Lower lobe of right lung (tissue), 2 donors: ENCODE data around the gene FAM78B. TPM values are rescaled to one million over a fixed set of nuclear protein-coding genes. Genes with fewer than 3 reads are reported as not detected.

Experiments
- ATAC-seq, 2 donors: fragments of 200-7000 bp; cut with Tn5 transposase; one replicate each; pipeline ENCODE4 v1.9.1; 2020 to 2022; ENCODE audit warnings: mild to moderate bottlenecking in 2 of 2, moderate library complexity in 2 of 2
- DNase-seq: peaks from one replicate; pipeline ENCODE4 v3.0.0-alpha.2; 2020
- H3K27ac ChIP-seq: fragments of 200-600 bp; one replicate; pipeline ENCODE4 v1.8.0; 2022
- H3K27me3 ChIP-seq: fragments of 200-600 bp; one replicate; pipeline ENCODE4 v1.8.0; 2022; ENCODE audit warnings: low read depth
- H3K36me3 ChIP-seq: fragments of 200-600 bp; one replicate; pipeline ENCODE4 v1.8.0; 2022; ENCODE audit warnings: mild to moderate bottlenecking
- H3K4me1 ChIP-seq: fragments of 200-600 bp; one replicate; pipeline ENCODE4 v1.8.0; 2022
- H3K4me3 ChIP-seq: fragments of 200-600 bp; one replicate; pipeline ENCODE4 v1.8.0; 2022; ENCODE audit warnings: mild to moderate bottlenecking
- H3K9me3 ChIP-seq: fragments of 200-600 bp; one replicate; pipeline ENCODE4 v1.8.0; 2022
- intact Hi-C: fragments of 100-400 bp; cut with DNase I; formaldehyde crosslinking; loops from one replicate; pipeline ENCODE4 v1.11.0; 2022
- microRNA-seq: library from miRNA; unstranded; fragments of <30 nt; microRNA quantifications from one replicate; pipeline ENCODE4 v1.2.0, GENCODE V29; 2020; ENCODE audit warnings: borderline number of aligned reads
- total RNA-seq: library from RNA; stranded (reverse); fragmentation: NEBNext Ultra II Directional; extraction: Animal tissue kit (Norgen Biotek cat#: 25700); gene quantifications from one replicate; pipeline ENCODE4 v1.2.1, GENCODE V29; 2021
- TF ChIP-seq, protein P1 (sequence below): fragments of 200-600 bp; IDR thresholded peaks from one replicate; pipeline ENCODE4 v1.8.0; 2022; ENCODE audit warnings: antibody characterized with exemption, mild to moderate bottlenecking
- donor health status: DM: no; HTN: yes; CAD: no; lungs with severe emphysema.

The FAM78B gene
- total RNA-seq, 1 donor from 2014 or later: 0.95 TPM

DNA sequence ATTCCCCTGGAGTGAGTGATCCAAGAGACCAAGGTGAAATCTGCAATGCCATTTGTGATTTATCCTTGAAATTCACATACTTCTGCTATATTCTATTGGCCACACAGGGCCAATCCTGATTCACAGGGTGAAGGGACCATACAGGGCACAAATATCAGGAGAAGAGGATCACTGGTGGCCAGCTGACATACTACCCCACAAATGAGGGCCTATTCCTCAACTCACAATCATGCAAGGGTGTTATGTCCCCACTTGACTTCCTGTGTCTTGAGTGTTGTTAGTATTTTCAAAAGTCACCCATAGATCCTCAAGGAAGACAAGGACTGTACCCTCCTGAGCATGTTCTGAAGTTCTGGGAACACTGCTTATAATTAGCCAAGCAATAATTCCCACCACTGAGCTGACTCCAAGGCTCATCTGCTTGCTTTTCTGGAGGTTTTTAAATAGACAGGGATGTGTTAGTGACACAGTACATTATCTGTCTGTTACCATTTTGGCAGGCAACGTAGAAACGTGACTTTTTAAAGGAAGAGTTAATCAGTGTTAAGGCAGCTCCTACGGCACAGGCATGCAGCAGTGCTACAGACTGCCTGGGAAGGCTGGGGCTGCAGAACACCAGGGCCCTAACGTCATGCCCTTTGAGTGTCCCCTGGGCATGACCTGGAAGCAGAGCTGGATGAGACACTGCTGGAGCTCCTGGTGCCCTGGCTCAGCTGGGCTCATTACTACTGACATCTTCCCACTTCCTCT is 137.4 kb downstream of the FAM78B start:
- H3K27me3 ChIP-seq: peaks cover 8% of the 10 kb centered on the region
- intact Hi-C loops: no loop called here
- H3K4me3 ChIP-seq: no peak overlapping the region
- TF ChIP-seq, protein P1, sequence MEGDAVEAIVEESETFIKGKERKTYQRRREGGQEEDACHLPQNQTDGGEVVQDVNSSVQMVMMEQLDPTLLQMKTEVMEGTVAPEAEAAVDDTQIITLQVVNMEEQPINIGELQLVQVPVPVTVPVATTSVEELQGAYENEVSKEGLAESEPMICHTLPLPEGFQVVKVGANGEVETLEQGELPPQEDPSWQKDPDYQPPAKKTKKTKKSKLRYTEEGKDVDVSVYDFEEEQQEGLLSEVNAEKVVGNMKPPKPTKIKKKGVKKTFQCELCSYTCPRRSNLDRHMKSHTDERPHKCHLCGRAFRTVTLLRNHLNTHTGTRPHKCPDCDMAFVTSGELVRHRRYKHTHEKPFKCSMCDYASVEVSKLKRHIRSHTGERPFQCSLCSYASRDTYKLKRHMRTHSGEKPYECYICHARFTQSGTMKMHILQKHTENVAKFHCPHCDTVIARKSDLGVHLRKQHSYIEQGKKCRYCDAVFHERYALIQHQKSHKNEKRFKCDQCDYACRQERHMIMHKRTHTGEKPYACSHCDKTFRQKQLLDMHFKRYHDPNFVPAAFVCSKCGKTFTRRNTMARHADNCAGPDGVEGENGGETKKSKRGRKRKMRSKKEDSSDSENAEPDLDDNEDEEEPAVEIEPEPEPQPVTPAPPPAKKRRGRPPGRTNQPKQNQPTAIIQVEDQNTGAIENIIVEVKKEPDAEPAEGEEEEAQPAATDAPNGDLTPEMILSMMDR: no peak
- H3K9me3 ChIP-seq: no peaks in the 10 kb centered on the region
- no peak for ATAC-seq
- no peak for DNase-seq
- no peak overlapping the region for H3K27ac ChIP-seq
- no peaks in the 10 kb centered on the region for H3K36me3 ChIP-seq
- no peaks in the 10 kb centered on the region for H3K4me1 ChIP-seq

DNA sequence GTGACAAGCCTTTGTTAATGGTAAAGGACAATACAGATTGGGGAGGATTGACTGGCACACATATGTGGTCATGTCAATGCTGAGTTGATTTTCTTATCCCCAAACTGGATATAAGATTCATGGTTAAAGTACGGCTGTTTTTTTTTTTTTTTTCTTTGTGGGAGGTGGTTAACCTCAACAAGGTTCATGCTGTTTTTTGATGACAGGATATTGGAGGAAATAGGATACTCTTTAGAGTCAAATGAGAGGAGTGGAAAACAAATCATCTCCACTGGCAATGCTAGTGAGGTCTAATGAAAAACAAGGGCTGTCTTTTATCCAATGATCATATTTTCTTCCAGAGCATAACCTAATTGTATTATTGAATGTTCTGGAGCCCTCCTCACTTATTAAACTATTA is 140.2 kb downstream of the FAM78B start:
- Histone ChIP-seq H3K4me1 (no peaks in the 10 kb centered on the region), H3K27ac (no peak overlapping the region), H3K36me3 (no peaks in the 10 kb centered on the region), H3K9me3 (no peaks in the 10 kb centered on the region), H3K4me3 (no peak overlapping the region), H3K27me3 (no peaks in the 10 kb centered on the region)
- TF ChIP-seq, protein P1: no peak
- no peak for ATAC-seq
- intact Hi-C loops: no loop called here
- no peak for DNase-seq

DNA sequence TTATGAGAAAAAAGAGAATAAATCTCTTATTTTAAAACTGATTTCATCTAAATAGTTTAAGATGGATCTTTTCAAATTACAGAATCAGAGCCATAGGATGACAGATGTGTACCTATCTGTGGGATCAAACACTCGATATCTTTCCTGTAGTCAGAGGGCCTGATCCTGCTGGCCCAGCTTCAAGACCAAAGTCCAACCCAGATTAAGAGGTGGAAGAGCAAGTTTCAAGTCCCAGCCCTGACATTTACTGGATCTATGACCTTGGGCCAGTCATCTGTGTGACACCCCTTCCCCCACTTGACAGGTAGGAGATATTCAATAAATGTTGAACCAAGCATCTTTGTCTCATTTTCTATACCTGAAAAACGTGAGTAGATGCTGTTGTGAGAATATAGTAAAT is 140.7 kb downstream of the FAM78B start:
- no peaks in the 10 kb centered on the region for H3K4me1 ChIP-seq
- H3K36me3 ChIP-seq: no peaks in the 10 kb centered on the region
- H3K27ac ChIP-seq: no peak overlapping the region
- ATAC-seq (no peak), DNase-seq (no peak)
- H3K9me3 ChIP-seq: no peaks in the 10 kb centered on the region
- no peak overlapping the region for H3K4me3 ChIP-seq
- intact Hi-C loops: no loop called here
- no peaks in the 10 kb centered on the region for H3K27me3 ChIP-seq
- TF ChIP-seq, protein P1: no peak

DNA sequence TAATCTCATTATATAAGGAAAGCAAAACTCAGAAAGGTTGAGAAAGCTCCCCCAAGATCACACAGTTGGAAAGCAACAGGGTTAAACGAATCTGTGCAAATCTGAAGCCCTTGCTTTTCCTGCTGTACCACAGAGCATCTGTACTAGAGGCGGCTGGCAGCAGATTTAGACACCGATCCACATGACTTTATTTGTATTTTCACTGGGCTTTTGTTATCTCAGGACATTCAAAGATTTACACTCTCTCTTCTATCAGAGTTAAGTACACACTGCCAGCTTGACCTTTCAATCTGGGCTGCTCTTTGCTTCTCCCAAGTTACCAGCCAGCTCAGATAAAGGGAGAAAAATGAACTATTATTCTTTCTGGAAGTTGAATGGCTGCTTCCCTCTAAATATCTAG is 146.6 kb downstream of the FAM78B start:
- intact Hi-C loops: no loop called here
- Histone ChIP-seq H3K27ac (no peak overlapping the region), H3K27me3 (no peaks in the 10 kb centered on the region), H3K4me3 (no peak overlapping the region), H3K9me3 (no peaks in the 10 kb centered on the region), H3K4me1 (no peaks in the 10 kb centered on the region), H3K36me3 (no peaks in the 10 kb centered on the region)
- DNase-seq (no peak), ATAC-seq (no peak)
- TF ChIP-seq, protein P1: no peak

Small RNA genes within 50 kb of the gene (microRNA-seq; reads per million reads assigned to microRNA genes)
- not detected for gene MIR921
